PC-9 (cell line): ENCODE measurements around the gene CCDC148.

Source experiments
- EZH2 ChIP-seq: fragments of 200-600 bp; sonication (generic); IDR thresholded peaks from 2 replicates; pipeline ENCODE4 v1.8.0; 2017; ENCODE audit warnings: antibody characterized with exemption, low read depth
- TF ChIP-seq, protein P1 (sequence below): fragments of 200-600 bp; sonication (generic); conservative IDR thresholded peaks from 2 replicates; pipeline ENCODE4 v1.6.1; 2017; ENCODE audit warnings: mixed run types, antibody characterized with exemption, mild to moderate bottlenecking, moderate library complexity

- TF ChIP-seq, protein P1, sequence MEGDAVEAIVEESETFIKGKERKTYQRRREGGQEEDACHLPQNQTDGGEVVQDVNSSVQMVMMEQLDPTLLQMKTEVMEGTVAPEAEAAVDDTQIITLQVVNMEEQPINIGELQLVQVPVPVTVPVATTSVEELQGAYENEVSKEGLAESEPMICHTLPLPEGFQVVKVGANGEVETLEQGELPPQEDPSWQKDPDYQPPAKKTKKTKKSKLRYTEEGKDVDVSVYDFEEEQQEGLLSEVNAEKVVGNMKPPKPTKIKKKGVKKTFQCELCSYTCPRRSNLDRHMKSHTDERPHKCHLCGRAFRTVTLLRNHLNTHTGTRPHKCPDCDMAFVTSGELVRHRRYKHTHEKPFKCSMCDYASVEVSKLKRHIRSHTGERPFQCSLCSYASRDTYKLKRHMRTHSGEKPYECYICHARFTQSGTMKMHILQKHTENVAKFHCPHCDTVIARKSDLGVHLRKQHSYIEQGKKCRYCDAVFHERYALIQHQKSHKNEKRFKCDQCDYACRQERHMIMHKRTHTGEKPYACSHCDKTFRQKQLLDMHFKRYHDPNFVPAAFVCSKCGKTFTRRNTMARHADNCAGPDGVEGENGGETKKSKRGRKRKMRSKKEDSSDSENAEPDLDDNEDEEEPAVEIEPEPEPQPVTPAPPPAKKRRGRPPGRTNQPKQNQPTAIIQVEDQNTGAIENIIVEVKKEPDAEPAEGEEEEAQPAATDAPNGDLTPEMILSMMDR: no peak
- TF ChIP-seq EZH2: no peak
These were observed 22.3 kb upstream of the CCDC148 start for GRCh38 chr2:158478816-158479215.
